Kidney tubule cell (primary cell): ENCODE measurements around the gene TBX18.

ENCODE experiments used
- DNase-seq: peaks from one replicate; pipeline ENCODE4 v3.0.0-alpha.2; 2018; ENCODE audit warnings: low spot score

Gene TBX18

DNA sequence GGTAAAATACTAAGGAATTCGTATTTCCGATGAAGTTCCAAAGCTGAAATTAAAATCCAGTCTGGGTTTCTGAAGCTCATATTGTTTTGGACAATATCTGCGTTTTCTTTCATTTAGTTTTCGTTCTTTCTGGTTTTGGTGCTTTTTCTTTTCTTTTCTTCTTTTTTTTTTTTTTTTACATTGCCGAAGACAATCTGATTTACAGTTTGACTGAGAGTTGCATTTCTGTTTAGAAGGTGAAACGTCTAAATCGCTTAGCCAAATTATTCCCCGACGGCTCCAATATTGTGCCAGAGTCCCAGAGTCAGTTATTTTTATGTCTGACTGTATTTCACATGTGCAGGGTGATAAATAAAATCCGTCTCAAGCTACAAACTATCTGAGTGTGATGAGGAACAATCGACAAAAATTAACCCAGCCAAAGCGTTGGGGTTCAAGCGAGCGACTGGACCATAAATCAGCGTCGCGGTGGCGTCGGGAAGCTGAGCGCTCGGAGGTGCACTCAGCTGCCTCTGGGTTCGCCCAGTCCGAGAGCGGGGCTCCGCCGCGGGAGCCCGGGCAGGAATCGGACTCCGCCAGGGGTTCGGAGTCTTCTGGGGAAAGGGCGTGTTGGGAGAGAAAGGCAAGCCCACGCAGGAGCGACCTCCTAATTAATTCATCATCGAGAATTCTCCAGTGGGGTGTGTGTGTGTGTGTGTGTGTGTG is 8.2 kb upstream of the TBX18 start:
- no peak for DNase-seq

DNA sequence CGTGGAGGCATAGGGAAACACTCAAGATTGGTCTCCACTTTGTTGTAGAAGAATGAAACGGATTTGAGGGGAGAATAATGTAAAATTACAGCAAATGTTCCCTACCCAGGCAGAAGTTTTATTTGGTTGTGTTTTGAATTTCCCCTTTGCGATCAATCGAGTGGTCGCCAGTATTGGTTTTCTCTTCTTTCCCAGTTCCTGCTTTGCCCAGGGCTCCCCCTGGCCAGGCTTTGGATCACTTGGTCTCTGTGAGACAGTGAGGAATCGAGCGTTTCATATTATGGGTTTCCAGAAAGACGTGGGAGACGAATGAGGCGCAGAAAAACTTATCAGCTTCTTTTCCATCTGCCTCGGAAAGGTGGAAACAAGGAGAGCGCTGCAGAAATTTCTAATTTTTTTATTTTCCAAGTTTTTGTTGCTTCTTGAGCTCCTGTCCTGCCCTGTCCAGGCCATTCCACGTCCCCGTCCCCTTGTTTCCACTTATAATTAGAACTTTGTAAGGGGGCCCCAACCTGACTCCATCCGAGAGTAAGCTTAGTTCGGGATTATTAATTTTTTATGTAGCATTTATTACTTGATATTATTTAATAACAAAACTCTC is 7.5 kb upstream of the TBX18 start:
- DNase-seq, result no peak

DNA sequence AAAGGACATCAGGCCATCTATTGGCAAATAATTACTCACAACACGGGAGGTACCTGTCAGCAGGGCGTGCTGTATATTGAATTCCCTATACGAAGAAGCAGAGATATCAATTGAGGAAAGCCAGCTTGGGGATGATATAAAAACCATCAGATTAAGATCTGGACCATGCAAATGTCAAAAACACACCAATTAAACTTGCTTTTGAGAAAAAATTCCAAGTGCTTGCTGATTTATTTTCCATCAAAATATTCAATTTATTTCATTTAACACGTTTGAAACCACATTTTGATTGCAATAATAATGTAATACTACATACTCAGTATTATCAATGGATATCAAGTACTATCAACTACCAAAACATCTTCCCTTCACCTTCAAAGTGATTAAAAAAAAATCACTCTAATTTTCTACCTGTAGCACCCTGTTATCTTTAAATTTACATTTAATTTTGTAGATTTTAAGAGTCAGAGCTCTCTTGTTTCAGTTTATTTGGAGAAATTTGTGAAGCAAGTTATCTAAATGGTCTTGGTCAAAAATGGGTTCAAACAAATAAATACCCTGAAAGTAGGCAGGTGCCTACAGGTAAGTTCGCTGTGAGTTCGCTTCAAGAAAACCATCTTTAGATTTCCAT is 6.8 kb upstream of the TBX18 start:
- no peak for DNase-seq

DNA sequence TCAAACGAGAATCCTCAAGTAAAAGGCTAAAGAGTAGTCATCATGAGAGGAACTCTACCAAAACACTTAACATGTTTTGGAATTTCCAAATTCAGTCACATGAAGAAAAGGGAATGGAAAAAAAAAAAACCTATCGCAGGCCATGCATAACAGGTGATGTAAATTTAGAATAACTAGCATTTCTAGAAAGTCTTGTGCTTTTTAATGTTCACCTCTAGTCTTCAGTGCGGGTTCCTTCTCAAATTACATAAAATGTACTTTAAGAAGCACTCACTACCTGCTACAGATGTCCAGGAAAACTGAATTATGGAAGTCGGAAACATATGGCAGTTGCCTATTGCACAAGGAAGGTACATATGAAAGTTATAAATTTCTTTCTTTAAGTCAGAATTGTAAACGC is 6.1 kb upstream of the TBX18 start:
- no peak for DNase-seq

DNA sequence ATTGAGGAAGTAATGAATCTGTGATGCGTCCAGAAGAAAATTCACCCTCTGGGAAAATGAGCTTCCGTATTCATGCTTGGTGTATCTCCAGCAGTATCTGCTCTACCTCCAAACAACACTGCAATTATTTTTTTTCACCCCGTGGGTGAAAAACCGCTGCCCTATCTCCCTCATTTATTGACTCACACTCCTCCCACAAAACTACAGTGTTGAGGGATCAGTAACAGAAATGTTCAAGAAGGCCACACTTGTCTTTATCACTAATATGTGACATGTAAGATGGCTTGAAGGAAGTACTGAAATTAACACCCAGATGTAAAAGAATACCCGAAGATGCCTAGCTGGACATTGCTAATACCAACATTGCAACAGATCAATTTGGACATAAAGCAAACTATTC is 4.9 kb upstream of the TBX18 start:
- DNase-seq, result no peak

DNA sequence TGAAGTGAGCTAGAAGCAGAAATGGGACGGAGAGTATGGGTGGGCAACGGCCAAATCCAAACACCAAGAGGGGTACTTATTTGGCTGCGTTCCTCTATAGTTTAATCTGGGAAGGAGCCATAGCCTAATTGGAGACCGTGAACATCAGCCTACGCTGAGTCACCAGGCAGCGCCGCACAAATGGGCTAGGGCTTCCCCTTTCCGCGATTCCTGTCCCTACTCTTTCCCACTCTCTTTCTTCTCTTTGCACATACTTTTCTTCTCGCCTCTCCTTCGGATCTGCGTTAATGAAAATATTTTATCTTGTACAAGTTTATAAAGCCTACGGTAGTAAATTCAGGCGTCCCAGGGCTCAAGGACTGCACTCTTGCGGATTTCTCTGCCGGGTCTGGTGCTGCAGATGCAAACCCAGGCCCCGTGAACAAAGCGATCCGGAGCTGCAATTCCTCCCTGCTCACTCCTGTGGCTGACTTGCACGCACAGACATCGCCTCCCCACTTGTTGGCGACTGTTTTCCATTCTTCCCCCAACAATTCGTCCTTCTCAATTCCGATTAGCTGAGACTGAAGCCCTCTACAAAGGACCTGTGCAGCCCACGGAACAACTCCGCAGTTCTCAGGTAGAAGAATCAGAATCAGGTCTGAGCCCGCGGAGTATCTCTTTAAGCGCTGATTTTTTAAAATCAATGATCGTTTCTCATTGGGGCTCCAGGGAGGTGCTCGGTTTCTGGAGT is 4.2 kb upstream of the TBX18 start:
- DNase-seq, result no peak

DNA sequence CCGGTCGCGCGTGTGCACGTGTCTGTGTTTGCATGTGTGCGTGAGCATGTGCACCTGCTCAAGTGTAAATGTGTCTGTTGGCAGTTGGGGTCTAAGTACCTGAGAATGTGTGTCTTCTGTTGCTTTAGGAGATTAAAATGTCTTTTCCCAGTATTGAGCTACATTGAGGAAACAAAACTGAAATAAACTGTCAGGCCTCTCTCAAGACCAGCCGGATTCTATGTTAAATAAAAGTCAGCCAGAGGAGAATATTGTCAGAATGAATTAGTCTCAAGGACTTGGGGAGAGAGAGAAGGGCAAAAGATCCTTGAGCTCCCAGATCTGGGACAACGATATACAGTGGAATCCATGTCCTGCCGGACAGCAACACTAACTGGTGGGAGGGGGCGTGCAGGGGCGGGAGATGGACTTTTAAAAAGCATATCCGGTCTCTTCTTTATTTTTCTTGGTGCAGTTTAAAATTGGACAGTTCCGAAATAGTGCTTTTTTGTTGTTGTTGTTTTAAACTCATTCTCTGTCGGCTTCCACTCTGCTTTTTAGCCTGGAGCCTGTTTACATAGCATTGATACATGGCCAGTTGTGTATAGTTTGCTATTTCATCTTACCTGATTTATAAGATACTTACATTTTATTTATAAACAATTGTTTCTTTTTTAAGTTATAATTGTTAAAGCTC is 3.3 kb upstream of the TBX18 start:
- no peak for DNase-seq

DNA sequence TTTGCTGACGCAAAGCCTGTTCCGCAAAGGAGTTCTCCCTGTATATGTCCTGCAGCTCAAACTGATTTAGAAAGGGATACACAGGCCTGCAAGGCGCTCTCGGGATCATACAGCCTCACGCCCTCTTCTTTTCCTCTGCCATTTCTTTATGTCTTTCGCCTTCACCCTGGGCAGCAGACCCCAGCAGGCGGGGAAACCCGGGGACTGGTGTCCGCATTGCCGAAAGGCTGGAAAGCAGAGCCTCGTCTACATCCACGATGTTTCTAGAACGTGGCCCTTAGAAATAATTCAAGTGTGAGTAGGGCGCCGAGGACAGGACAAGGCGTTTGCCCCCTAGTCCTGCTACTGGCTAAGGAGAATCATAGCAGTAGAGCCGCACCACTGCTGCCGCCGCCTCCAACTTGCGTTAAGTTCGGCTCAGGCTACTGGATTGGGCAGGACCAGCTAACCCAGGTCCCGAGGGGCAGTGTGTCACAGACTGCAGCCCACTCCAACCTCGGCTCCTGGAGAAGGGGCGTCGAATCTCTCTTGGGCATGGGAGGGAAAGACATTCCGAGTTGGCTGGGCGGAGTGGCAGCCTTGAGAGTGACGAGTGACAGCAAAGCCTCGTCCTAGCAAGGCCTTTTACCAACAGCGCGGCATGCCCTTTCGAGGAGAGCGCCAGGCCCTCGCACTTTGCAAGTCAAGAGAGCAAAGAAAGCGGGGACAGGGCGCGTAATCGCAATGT is 2.6 kb upstream of the TBX18 start:
- DNase-seq, result no peak

DNA sequence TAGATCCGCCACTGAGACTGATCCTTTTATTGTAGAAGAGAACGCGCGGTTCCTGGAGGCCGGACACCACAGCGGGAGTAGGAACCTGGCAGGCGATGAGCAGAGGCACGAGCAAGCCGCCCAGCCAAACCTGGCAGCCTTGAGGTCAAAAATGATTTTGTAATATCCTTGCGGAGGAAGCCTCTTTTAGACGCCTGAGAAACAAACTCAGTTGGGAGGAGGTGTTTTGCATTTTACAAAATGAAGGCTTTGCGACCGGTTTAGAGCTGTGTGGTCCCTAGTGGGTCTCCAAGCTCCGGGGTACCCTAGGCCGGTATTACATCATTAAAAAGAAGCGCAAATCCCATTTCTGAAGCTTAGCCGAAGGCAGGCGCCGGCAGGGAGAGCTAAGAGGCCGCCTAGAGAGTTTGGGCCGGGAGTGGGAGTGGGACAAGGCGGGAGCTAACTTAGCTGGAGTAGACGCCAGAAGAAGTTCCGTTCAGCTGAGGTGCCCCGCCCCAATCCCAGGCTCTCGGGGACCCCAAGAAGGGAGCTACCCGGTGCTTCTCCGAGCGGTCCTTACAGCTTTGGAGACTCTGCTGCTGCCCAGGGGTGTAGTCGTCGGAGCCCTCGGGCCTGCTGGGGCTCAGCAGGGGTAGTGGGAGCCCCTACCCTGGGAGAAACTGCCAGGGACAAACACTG is 1.9 kb upstream of the TBX18 start:
- DNase-seq, result no peak

DNA sequence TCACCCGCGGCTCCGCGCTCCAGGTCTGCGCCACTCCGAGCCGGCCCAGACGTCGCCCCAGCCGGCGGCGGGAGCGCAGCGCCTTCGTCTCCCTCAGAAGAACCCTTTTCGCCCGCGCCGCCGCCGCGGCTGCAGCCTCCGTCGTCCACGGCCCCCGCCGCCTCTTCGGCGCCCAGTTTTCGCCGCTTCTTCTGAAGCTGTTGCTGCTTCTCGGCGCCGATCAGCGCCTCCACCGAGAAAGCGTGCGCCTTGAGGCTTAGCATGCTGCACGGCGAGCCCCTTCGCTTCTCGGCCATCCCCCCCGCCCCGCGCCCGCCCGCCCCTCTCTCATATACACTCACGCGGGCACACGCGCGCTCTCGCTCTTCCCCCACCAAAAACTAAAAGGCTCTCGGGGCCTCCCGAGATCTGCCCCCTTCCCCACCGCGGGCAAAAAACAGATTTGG is 489 bp downstream of the TBX18 start:
- DNase-seq, result no peak

DNA sequence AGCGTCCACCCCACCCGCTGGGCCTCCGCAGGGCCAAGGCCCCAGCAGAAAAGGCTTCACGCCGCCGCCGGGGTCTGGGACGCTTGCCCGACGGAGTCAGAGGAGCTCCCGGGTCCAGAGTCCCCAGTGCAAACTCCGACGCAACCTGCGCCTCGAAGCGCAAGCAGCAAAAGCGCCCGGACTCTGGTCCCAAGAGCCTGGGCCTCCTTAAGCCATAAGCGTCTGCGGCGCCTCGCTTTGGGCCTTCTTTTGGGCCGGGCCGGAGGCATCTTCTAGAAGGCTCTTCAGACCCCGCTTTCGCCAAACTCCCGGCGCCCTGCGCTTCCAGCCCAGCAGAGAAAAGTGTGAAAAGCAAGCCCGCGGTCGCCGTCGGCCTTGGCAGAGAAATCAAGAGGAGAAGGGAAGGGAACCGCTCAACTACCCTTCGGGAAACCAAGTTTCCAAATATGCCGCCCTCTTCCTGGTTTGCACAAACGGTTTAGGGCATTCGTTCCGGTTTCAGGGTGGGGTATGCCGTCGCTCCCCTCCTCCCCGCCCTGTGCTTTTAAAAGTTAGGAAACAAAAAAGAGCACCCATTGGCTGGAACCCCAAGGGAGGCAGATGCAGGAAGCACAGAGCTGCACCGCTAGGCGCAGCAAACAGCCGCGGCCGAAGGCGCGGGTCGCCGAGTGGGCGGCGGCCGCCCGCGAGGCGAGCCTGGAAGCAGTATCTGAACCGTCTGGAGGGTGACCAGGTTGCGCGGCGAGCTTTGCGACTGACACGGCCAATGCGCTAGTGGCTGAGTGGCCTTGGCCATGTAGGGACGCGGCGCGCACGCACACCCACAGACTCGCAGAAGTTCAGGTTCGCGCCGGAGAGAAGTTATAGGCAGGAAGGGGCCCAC is 1.2 kb downstream of the TBX18 start:
- peak; percentile 20 for DNase-seq

DNA sequence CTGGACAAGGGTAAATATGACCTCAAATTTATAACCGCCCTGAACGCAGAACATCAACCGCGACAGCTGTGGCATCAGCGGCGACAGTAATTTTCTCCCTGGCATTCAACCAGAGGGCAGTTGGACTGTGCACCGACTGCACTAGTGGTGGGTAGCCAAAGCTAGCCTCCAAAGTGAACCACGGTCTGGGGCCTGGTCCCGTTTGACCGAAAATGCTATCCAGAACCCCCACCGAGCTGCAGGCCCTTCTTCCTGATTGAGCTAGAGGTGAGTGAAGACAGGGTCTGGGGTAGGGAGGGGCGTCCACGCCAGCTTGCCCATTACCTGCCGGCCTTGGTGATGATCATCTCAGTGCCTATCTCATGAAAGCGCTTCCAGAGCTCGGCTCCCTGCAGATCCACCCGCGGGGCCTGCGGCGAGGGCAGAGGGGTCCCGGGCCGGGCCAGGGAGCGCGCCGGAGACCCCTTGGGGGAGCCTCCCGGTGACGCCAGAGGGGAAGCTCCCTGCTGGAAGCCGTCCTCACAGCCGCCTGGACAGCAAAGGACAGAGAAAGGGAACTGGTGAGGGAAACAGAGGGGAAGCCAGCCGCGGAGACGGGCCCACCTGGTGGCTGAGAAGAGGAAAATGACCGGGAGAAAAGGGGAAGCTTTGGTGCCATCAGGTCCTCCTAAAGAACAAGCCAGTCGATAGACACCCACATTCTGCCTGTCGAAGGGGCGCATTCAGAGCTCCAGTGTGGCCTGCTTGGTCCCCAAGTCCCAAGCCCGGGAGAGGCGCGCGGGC is 2.0 kb downstream of the TBX18 start:
- DNase-seq, result no peak

DNA sequence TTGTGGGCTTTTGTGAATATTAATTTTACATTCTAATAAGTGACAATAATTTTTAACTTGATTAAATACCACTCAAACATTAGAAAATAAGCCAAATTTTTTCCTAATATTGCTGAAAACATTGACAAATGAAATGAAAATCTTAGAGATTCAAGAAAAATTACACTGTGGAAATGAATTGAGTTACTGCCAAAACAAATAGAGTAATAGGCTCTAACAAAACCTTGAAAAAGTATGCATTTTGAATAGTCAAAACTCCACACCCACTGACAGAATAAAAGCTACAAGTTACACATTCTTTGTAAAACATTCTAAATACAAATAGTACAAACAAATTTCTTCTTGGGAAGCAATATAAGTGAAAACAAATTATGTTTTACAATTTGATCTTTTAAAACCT is 5.9 kb downstream of the TBX18 start:
- no peak for DNase-seq

DNA sequence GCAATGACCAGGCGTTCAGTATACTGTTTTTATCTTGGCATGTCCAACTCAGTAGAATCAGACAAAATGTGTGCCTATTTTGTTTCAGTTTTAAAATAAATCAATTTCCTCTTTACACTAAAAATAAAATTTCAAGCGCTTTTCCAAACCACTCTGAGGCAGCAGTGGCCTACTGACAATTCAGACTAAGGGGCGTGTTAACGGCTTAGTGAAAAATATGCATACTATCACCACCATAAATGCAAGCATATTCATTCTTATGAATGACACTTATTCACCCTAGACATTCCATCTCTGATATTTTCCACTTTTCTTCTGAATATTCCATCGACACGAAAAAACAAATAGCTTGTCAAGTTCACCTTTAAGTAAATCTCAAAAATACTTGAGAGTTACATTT is 7.5 kb downstream of the TBX18 start:
- no peak for DNase-seq

DNA sequence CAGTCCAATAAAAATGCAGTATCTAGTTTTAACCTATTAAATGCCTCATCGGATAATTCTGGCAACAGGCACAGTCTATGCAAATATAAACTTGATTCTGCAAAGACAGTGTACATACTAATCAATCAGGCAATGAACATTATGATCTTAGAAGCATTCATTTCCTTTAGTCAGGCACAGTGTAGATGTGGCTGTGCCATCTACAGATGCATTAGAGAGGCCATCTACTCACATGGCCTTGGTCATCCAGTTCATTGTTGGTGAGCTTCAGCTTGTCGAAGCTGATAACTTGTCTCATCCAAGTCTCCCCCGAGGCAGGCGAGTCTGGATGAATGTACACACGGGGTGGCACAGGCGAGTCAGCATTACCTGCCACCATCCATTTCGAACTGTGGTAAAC is 7.9 kb downstream of the TBX18 start:
- no peak for DNase-seq

DNA sequence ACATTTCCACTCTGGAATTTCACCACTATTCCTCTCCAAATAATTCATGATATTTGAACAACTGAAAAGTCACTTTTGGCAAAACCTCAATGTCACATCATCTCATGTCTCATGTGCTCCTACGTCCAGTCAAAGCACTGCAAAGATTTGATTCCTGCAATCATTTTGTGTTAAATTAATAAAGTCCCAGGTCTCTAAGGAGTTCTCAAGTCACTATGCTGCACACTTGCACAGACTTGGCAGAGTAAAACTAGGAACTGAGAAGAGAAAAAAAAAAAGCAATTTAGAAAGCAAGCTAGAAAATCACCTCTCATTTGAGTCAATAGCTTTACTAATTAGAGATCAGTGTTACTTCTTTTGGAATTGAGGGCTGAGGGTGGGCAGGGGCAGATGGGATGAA is 11.2 kb downstream of the TBX18 start:
- no peak for DNase-seq

DNA sequence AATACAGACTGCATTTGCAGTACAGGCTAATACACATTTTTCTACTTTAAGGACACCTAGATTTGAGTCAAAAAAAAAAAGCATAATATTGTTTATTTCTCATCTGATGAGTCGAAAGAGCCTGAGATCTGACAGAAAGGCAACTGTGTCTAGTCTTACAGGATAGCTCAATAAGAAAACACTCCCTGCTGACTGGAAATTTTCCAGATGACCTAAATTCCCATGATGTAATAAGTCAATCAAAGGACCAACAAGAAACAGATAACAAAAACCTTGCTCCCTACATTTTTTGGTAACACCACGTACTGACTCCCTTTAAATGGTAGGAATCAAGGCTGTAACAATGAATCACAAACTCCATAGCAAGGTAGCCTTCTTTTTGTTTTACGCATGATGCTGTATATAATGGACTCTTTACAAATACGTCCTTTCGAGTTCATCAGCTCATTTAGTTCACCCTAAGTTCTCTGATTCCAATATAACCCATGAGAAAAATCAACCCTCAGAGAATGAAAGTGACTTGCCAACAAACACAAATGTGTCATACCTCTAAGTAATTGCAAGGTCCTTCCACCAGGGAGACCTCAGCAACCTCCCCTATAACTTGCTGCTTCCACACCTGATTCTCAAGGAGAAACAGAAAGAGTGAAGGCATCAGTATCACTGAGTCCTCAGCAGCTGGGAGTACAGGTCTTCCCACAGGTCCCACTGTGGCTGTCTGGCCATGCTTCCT is 12.1 kb downstream of the TBX18 start:
- no peak for DNase-seq

DNA sequence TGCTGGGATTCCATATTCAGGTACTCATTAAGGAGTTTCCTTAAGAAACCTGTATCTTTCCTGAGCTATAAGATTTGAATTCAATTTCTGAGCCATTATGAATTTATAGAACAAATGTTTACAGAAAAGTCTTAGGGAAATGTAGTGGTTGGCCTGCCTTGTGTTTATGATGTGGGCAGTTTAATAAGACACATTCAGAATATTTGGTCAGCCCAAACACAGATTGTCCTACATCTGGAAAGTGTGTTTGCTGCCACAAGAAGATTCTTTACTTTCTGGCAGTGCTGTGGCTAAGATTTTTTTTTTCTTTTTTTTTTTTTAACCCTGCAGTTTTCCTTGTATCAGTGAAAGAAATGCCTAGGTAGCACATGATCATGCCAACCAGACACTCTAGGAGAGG is 15.2 kb downstream of the TBX18 start:
- DNase-seq, result no peak

DNA sequence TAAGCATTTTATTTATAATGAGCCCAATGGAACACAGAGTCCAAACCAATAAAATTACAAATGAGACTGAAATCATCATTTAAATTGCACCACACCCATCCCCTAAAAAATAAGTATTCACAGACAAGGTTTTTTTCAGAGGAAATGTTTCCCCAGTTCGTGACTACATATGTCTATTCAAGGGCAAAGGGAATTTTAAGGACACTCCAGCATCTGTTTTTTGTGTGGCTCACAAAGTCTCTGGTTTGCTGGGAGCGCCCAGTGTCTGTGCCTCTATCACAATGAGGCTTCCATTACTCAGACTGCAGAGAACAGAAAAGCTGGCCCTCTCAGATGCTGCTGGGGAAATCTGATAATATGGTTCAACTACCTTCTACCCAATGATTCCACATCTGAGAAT is 16.0 kb downstream of the TBX18 start:
- DNase-seq, result no peak
